CD4-positive, alpha-beta T cell treated with Interferon gamma for 1 hour (primary cell): Measurements from ENCODE around the gene POLR2I.
"Not testable (repeated sequence)": the region's sequence is repeated elsewhere in the genome, so short reads cannot be mapped to it uniquely, and the experiment has no call there.

ENCODE experiments used
- DNase-seq: peaks from one replicate; pipeline ENCODE4 v3.0.0-alpha.2; 2020

POLR2I gene

DNA sequence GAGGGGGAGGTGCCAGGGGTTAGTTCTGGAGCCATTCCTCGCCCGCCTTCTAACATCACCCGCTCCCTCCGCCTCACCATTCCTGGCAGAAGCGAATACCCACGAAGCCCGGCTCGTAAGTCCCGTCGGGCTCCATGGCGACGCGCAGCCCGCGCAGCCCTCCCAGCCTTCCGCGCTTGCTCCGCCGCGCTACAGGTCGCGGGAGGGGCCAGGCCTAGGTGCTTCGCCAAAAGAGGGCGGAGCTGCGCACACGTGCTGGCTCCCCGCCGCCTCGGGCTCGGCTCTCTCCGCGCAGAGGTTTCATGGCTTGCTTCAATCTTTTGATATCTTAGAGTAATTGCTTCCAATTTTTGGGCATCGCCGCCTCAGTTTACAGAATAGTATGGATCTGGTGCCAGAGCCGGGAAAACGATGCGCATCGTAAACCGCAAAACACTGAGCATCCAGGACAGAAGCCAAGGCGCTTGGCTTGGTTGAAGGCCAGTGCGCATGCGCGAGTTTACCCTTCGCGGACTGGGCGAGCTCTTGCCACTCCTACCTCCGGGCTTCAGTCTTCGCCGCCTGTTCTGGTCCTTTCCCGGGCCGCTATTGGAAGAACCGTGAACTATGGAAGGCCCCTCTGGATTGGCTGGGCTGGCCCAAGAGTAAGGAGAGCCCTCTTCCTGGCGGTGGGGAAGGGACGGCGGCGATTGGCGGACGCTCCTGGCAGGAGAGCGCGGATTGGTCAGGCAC lies at the start of gene POLR2I:
TSS of gene POLR2I (minus strand) at position 155 of the 732 bp plus-strand sequence. CDS start at position 136, 19 bp downstream.
- DNase-seq, result peak; percentile 100

DNA sequence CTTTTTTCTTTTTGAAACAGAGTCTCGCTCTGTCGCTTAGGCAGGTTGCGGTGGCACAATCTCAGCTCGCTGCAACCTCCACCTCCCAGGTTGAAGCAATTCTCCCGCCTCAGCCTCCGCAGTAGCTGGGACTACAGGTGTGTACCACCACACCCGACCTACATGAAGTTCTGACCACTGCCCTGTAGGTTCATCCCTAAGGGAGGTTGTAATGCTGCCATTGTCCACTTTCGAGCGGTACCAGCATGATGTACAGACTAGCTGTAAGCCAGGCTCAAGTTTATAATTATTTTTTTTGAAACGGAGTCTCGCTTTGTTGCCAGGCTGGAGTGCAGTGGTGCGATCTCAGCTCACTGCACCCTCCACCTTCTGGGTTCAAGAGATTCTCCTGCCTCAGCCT lies 49.1 kb upstream of the POLR2I start:
- DNase-seq, result no peak

GRCh38 chr19:36160821-36161596 lies 46.3 kb upstream of the POLR2I start:
- no peak for DNase-seq

GRCh38 chr19:36153126-36153525 lies 38.5 kb upstream of the POLR2I start:
- DNase-seq, result no peak

DNA sequence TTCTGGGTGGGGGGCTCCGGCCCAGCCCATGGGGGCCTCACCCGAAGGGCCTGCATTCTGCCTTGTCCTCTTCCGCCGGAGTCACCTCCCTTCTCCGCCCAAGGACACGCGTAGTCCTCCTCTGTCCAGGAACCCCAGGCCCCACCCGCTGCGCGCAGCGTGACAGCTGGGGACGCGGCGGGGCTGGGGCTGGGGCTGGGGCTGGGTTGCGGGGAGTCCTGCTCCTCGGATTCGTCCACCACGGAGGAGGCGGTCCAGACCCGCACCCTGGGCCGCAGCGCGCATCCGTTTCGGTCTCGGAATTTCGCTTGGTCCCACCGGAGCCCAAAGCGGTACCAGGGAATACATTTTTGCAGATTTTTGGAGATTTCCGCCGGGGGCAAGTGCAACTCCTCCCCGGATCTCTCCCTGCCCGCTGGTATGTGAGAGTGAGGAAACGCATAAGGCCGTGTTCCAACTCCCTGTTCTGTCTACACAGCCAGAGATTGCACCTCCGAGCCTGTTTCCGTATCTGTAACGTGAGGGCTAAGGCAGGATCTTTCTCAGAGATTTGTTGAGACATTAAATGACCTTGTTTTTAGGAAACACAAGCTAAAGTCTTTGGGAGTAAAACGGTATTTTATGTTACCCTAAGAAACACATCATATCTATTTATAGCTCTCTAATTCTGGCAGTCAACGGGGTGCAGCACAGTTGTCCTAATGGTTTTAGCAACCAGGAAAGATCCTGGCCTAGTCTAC lies 37.8 kb upstream of the POLR2I start, which contains the start of gene COX7A1:
TSS of gene COX7A1 (minus strand) at position 96 of the 740 bp plus-strand sequence. CDS start at position 56, 40 bp downstream.
- no peak for DNase-seq

DNA sequence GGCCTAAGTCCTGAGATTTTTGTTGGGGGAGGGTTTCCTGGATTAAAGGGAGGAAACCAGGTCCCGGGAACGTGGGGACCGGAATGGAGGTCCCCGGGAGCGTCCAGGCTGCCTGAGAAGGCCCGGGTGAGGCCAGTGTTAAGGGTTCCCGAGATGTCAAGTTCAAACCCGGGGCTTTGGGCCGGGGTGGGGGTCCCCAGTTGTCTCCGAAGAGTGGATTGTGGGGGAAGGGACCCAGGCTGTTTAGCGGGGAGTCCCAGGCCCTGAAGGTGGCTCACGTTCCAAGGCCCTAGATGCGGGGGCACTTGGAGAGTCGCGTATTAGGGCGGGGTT lies 37.3 kb upstream of the POLR2I start:
- DNase-seq, result no peak

DNA sequence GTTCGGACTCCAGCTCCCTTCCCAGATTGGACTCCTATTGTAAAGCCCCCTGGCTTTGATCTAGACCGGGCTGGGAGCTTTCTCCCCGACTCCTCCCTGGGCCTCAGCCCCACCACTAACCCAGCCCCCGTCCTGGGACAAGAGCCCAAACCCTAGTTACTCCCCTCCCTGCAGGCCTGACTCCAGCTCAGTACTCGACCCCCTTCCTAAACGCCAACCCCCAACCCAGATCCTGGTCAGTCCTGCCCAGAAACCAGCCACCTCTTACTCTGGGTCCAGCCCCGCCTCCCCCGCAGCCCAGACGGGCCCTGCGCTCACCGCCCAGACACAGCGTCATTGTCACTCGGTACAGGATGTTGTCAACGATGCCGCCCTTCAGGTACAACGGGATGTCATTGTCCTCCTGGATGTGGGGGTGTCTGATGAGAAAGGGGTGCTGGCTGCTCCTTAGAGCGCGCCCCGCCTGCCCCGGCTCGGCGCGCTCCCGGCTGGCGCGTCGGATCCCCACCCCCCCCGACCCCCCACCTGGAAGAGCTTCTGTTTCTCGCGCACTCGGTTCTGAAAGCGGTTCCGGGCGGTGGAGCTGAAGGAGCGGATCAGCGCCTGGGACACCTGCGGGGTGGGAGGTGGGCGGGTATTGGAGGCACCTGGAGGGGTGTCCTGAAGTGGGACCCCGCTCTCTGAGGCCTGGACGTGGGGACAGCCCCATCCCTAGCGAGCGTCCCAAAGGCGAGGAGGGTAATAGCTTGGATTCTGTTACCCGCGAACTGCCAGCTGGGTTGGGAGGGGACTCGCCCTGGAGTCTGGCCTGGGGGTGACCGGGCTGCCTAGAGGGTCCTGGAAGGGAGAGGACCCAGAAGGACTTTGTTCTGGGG lies 36.7 kb upstream of the POLR2I start:
- DNase-seq, result no peak

- no peak for DNase-seq
These were observed 35.9 kb upstream of the POLR2I start for GRCh38 chr19:36150586-36150985.

DNA sequence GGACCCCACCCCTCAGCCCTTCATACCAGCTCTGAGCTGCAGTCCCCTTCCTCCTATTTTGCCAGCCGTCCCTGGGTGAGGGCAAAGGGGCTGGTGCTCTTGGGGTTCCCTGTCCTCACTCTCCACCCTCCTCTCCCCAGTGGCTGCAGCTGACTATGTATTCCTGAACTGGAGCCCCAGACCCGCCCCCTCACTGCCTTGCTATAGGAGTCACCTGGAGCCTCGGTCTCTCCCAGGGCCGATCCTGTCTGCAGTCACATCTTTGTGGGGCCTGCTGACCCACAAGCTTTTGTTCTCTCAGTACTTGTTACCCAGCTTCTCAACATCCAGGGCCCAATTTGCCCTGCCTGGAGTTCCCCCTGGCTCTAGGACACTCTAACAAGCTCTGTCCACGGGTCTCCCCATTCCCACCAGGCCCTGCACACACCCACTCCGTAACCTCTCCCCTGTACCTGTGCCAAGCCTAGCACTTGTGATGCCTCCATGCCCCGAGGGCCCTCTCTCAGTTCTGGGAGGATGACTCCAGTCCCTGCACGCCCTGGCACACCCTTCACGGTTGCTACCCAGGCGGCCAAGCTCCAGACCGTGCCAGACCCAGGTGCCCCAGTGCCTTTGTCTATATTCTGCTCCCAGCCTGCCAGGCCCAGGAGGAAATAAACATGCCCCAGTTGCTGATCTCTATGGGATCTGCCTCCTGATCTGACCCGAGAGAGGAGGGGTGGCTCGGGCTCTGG lies 35.2 kb upstream of the POLR2I start:
- no peak for DNase-seq

DNA sequence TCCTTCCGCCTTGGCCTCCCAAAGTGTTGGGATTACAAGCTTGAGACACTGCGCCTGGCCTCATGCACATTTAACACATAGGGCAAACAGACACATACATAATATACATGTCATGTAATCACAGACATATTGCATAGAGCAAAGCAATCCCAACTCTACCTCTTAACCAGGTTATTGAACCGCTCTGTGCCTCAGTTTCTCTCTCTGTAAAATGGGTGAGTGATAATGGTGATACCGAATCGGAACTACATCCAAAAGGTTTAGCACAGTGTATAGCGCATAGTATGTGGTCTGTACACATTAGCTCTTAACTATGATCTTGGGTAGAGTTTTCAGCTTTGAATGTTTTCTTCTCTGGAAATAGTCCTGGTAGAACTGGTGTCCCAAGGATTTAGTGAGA lies 29.9 kb upstream of the POLR2I start:
- DNase-seq, result no peak

- DNase-seq, result no peak
These were observed 27.8 kb upstream of the POLR2I start for GRCh38 chr19:36142496-36142895.

DNA sequence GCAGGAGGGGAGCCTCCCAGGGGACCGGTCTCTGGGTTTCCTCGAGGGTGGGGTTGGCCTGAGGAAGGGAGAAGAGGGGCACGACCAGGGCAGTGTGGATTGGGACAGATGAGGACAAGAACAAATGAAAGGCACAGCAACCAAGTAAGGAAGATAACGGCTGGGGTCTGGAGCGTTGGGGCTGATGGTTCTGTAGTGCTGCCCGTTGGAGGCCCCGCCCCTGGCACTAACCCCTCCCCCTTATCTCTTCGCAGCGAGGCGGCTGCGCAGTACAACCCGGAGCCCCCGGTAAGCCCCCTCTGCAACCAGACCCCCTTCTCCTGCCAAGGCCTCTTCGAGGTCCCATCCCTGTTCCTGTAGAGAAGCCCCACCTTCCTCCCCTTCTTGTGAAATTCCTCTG lies 27.4 kb upstream of the POLR2I start:
- no peak for DNase-seq

DNA sequence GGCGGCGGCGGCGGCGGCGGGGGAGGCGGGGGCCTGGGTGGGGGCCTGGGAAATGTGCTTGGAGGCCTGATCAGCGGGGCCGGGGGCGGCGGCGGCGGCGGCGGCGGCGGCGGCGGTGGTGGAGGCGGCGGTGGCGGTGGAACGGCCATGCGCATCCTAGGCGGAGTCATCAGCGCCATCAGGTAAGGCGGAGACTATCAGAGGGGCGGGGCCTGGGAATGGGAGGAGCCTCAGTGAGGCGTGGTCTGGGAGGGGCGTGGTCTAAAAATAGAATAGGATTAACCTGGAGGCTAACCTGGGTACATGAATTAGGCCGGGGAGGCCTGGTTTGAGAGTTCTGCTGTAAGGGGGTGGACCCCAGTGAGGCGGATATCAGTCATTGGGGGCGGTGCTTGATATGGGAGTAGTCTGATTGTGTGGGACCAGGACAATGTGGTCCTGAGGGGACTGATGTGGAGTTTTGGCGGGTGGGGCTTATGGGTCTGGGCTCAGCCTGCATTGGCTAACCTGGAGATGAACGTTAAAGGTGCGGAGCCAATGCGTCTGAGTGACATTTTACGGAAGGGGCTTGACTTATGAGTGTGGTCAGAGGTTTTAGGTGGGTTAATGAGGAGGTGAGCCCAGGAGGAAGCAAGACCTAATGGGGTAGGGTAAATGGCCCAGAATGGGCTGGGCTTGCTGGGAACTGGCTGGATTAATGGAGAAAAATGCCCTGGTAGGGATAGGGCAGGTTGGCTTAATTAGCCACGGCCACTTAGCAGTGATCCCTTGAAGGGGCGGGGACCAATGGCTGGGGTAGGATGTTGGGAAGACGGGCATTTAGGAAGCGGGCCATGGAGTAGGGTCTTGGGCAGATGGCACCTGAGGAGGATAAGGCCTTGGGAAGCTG lies 26.6 kb upstream of the POLR2I start:
- DNase-seq, result peak; percentile 87

DNA sequence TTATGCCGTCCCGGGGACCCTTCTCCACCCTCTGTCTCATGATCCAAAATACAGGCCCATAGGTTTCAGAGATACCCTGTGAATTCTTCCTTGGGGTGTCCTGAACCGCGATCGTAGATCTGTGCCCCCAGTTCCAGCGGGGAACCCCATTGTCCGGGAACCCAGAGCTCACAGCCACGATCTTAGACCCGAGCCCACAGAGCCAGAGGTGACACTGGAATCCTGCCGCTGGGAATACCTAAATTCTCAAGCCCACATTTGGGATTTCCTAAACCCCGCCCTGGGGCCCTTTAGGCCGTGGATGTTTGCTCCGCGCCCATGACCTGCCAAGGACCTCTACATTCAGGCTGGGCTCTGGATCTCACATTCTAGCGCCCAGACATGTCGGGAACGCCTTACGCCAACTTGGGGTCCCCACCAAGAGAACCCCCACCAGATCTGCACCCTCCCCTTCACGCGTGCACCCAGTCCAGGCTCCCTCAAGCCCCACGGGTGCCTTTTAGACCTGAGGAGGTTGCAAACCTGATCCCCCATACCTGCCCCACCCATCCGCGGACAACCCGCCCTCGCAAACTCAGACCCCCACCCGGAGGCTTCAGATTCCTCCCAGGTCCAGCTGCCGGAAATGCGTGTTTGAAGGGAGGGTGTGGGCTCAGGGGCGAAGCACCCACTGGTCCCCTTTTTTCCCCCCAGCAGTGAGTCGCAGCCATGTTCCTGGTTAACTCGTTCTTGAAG lies 25.8 kb upstream of the POLR2I start:
- peak; percentile 69 for DNase-seq

DNA sequence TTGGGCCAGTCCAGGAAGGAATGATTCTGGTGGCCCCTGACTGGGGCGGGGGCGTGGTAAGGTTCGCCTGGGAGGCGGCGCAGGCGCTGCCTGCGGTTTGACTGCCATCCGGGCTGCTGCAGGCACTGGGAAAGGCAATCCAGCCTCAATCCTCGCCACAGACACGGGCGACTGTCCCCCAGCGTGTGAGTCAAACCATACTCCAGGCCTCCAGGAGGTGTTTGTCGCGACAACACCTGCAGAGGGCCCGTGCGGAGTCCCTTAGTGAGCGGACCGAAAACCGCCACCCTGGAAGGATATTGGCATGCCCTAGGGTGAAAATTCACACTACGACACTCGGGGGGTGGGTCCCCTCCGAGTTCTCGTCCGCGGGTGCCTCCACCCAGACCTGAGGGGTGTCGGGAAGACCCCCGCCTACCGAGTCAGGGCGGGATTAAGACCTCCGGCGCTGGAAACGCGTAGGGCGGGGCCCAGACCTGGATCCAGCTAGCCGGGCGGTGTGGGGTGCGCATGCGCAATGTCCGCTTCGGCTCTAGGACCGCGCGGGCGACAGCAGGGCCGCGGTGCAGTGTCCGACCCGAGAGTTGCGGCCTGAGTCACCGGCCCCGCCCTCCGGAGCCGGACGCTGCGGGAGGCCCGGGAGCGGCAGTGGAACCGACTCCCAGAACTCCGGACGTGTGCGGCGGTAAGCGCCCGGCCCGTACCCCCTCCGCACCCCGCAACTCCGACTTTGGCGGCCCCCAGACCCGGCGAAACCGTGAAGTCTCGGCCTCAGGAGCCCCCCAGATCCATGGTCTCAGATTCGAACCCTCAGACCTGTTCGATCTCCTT lies 25.0 kb upstream of the POLR2I start, which contains the start of gene CAPNS1:
TSS of gene CAPNS1 (plus strand) at position 594 of the 831 bp plus-strand sequence. CDS start 946 bp downstream, outside the sequence.
- DNase-seq, result peak; percentile 92

DNA sequence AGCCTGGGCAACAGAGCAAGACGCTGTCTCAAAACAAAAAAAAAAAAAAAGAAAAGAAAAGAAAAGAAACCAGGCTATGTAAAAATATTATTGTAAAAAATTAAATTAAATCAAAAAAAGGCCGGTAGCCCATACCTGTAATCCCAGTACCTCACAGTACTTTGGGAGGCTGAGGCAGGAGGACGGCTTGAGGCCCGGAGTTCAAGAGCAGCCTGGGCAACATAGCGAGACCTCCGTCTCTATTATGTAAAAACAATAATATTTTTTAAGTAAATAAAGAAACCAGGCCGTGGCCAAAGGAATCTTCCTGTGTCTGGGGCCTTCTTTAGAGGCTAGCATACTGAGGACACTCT lies 24.4 kb upstream of the POLR2I start:
- no peak for DNase-seq

GRCh38 chr19:36136964-36137686 lies 22.4 kb upstream of the POLR2I start:
- DNase-seq, result no peak

DNA sequence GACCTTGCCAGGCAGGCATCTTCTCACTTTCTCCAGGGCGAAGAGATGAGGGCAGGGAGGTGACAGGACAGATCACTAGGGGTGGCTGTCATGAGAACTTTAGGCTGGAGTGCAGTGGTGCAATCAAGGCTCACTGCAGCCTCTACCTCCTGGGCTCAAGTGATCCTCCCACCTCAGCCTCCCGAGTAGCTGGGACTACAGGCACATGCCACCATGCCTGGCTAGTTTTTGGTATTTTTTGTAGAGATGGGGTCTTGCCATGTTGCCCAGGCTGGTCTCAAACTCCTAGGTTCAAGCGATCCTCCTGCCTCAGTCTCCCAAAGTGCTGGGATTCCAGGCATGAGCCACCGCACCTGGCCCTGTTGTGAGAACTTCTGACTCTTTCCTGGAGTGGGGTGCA lies 20.2 kb upstream of the POLR2I start:
- not testable (repeated sequence) for DNase-seq
